DMS53 treated with DMSO at 0.1 percent for 48 hours (cell line): ENCODE data around the gene GART.
A peak's percentile ranks its signal among the peaks of the same experiment; 100 is the strongest.

ENCODE experiments used
- DNase-seq: peaks from one replicate; lab custom pipeline; 2025; ENCODE audit not compliant: unreplicated experiment; lab: John Stamatoyannopoulos, UW

The GART gene

GRCh38 chr21:33554236-33554981 lies 12.5 kb upstream of the GART start:
- no peak for DNase-seq

- DNase-seq, result no peak
Observed at GRCh38 chr21:33552999-33553598, 11.2 kb upstream of the GART start.

GRCh38 chr21:33552093-33552998 lies 10.4 kb upstream of the GART start:
- DNase-seq, result no peak

GRCh38 chr21:33551664-33552063 lies 9.7 kb upstream of the GART start:
- no peak for DNase-seq

- no peak for DNase-seq
Observed at GRCh38 chr21:33550772-33551660, 9.1 kb upstream of the GART start.

GRCh38 chr21:33549848-33550771 lies 8.2 kb upstream of the GART start:
- DNase-seq, result no peak

- no peak for DNase-seq
Observed at GRCh38 chr21:33546086-33546485, 4.2 kb upstream of the GART start.

- no peak for DNase-seq
Observed at GRCh38 chr21:33544451-33545195, 2.7 kb upstream of the GART start.

- no peak for DNase-seq
Observed at GRCh38 chr21:33543505-33544129, 1.7 kb upstream of the GART start.

GRCh38 chr21:33542640-33543504 lies 955 bp upstream of the GART start, which contains the start of gene SON:
TSS of gene SON (plus strand) at chr21:33543038. CDS start at chr21:33543093, 55 bp downstream.
- peak; percentile 92 for DNase-seq

GRCh38 chr21:33541105-33541711 lies 709 bp downstream of the GART start:
- no peak for DNase-seq

GRCh38 chr21:33540711-33541104 lies 1.2 kb downstream of the GART start:
- no peak for DNase-seq

- DNase-seq, result no peak
Observed at GRCh38 chr21:33539616-33540015, 2.3 kb downstream of the GART start.

- DNase-seq, result no peak
Observed at GRCh38 chr21:33537212-33537611, 4.7 kb downstream of the GART start.

- DNase-seq, result no peak
Observed at GRCh38 chr21:33531007-33531406, 10.9 kb downstream of the GART start.

- no peak for DNase-seq
Observed at GRCh38 chr21:33522953-33523349, 19.0 kb downstream of the GART start.

- DNase-seq, result no peak
Observed at GRCh38 chr21:33522297-33522952, 19.5 kb downstream of the GART start.
